ENCODE measurements around the gene FFAR3.
"Not testable (repeated sequence)": the region's sequence is repeated elsewhere in the genome, so short reads cannot be mapped to it uniquely, and the experiment has no call there.

Gene FFAR3

DNA sequence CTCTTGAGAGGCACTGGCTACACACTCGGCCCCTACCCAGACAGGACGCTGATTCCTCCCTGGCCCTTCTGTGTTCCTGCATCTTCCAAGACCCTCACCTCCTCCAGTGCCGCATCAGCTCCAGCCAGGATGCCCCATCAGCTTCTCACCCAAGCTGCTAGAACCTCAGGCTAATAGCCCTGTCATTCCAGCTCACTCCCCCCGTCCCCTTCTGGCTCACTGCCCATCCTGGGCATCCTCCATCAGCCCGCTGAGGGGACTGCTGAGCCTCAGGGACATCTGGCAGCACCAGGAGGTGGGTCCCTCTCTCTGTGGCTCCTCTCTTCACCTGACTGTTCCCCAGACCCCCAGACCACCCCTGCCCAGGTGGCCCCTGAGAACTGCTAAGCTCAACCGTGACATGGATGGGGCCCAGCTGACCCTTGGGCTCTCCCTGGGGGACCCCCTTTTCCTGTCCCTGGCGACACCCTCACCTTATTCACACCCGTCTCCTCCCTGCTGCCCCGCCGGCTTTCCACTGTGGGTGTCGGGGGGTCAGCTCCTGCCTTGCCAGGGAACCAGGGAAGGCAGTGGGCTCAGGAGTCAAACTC, 4.8 kb downstream of the FFAR3 start:
- no peaks in the 10 kb centered on the region for H3K36me3 ChIP-seq (ENCODE audit: control insufficient read depth, insufficient read depth, low read length)
- 0 out of 2 replicates have a peak, but pooled peaks cover 2% of the 10 kb centered on the region for H3K4me1 ChIP-seq (ENCODE audit: control insufficient read depth, insufficient read depth, low read length)
- no peak overlapping the region for H3K27ac ChIP-seq (ENCODE audit: low read depth, low read length)
- no peak overlapping the region for H3K4me3 ChIP-seq (ENCODE audit: low read depth, low read length)
- no peak overlapping the region for H3K9ac ChIP-seq (ENCODE audit: low read depth, low read length)
- H3K27me3 ChIP-seq (ENCODE audit: control insufficient read depth, insufficient read depth, low read length): no peaks in the 10 kb centered on the region
- H3K9me3 ChIP-seq (ENCODE audit: control insufficient read depth, insufficient read depth, low read length): no peaks in the 10 kb centered on the region

- H3K9ac ChIP-seq (ENCODE audit: low read depth, low read length): no peak overlapping the region
- no peaks in the 10 kb centered on the region for H3K9me3 ChIP-seq (ENCODE audit: control insufficient read depth, insufficient read depth, low read length)
- no peaks in the 10 kb centered on the region for H3K36me3 ChIP-seq (ENCODE audit: control insufficient read depth, insufficient read depth, low read length)
- no peaks in the 10 kb centered on the region for H3K4me1 ChIP-seq (ENCODE audit: control insufficient read depth, insufficient read depth, low read length)
- H3K4me3 ChIP-seq (ENCODE audit: low read depth, low read length): no peak overlapping the region
- H3K27ac ChIP-seq (ENCODE audit: low read depth, low read length): no peak overlapping the region
- H3K27me3 ChIP-seq (ENCODE audit: control insufficient read depth, insufficient read depth, low read length): no peaks in the 10 kb centered on the region
Measured at GRCh38 chr19:35363711-35364425, 5.6 kb downstream of the FFAR3 start.

- no peak overlapping the region for H3K27ac ChIP-seq (ENCODE audit: low read depth, low read length)
- H3K4me1 ChIP-seq (ENCODE audit: control insufficient read depth, insufficient read depth, low read length): no peaks in the 10 kb centered on the region
- no peak overlapping the region for H3K4me3 ChIP-seq (ENCODE audit: low read depth, low read length)
- no peaks in the 10 kb centered on the region for H3K36me3 ChIP-seq (ENCODE audit: control insufficient read depth, insufficient read depth, low read length)
- H3K27me3 ChIP-seq (ENCODE audit: control insufficient read depth, insufficient read depth, low read length): no peaks in the 10 kb centered on the region
- H3K9ac ChIP-seq (ENCODE audit: low read depth, low read length): no peak overlapping the region
- H3K9me3 ChIP-seq (ENCODE audit: control insufficient read depth, insufficient read depth, low read length): no peaks in the 10 kb centered on the region
Measured at GRCh38 chr19:35365303-35365702, 7.0 kb downstream of the FFAR3 start.

DNA sequence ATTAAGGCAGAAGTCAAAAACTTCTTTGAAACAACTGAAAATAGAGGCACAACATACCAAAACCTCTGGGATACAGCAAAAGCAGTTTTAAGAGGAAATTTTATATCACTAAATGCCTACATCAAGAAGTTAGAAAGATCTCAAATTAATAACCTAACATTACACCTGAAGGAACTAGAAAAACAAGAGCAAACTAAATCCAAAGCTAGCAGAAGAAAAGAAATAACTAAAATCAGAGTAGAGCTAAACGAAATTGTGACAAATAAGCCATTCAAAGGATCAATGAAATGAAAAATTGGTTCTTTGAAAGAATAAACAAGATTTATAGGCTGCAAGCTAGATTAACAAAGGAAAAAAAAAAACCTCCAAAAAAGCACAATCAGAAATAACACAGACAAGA, 10.1 kb downstream of the FFAR3 start:
- Histone ChIP-seq H3K4me1 (ENCODE audit: control insufficient read depth, insufficient read depth, low read length) (no peaks in the 10 kb centered on the region), H3K9ac (ENCODE audit: low read depth, low read length) (no peak overlapping the region), H3K9me3 (ENCODE audit: control insufficient read depth, insufficient read depth, low read length) (no peaks in the 10 kb centered on the region), H3K27me3 (ENCODE audit: control insufficient read depth, insufficient read depth, low read length) (no peaks in the 10 kb centered on the region), H3K27ac (ENCODE audit: low read depth, low read length) (no peak overlapping the region), H3K4me3 (ENCODE audit: low read depth, low read length) (no peak overlapping the region), H3K36me3 (ENCODE audit: control insufficient read depth, insufficient read depth, low read length) (no peaks in the 10 kb centered on the region)

- Histone ChIP-seq H3K4me1 (ENCODE audit: control insufficient read depth, insufficient read depth, low read length) (no peaks in the 10 kb centered on the region), H3K9me3 (ENCODE audit: control insufficient read depth, insufficient read depth, low read length) (no peaks in the 10 kb centered on the region), H3K36me3 (ENCODE audit: control insufficient read depth, insufficient read depth, low read length) (no peaks in the 10 kb centered on the region), H3K27me3 (ENCODE audit: control insufficient read depth, insufficient read depth, low read length) (no peaks in the 10 kb centered on the region), H3K9ac (ENCODE audit: low read depth, low read length) (no peak overlapping the region), H3K27ac (ENCODE audit: low read depth, low read length) (no peak overlapping the region), H3K4me3 (ENCODE audit: low read depth, low read length) (no peak overlapping the region)
Measured at GRCh38 chr19:35369522-35369921, 11.3 kb downstream of the FFAR3 start.

DNA sequence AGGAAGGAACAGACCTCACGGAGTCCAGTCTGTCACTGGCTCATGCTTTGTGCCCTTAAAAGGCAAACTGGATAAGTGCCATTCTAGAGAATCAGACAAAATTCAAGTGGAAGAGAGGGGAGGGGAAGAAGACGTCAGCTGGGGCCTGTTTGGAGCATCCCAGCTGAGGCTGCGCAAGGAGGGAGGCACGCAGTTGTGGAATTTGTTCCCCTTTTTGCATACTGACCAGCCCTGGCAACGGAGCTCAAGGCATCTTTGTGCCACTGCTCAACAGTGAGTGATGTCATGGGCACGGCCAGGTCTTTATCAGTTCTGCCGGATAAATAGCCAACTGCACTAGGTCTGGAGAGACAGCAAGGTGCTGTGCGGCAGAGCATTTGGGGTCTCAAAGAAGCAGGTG, 12.5 kb downstream of the FFAR3 start, which contains the start of gene GPR42:
Gene GPR42, plus strand, starts transcription at position 347 of the 400 bp plus-strand sequence. CDS start 292 bp downstream, outside the sequence.
- Histone ChIP-seq H3K9me3 (ENCODE audit: control insufficient read depth, insufficient read depth, low read length) (no peaks in the 10 kb centered on the region), H3K4me1 (ENCODE audit: control insufficient read depth, insufficient read depth, low read length) (no peaks in the 10 kb centered on the region), H3K27ac (ENCODE audit: low read depth, low read length) (no peak within 1 kb of the TSS), H3K4me3 (ENCODE audit: low read depth, low read length) (no peak within 1 kb of the TSS), H3K27me3 (ENCODE audit: control insufficient read depth, insufficient read depth, low read length) (no peaks in the 10 kb centered on the region), H3K36me3 (ENCODE audit: control insufficient read depth, insufficient read depth, low read length) (no peaks in the 10 kb centered on the region), H3K9ac (ENCODE audit: low read depth, low read length) (no peak within 1 kb of the TSS)

- Histone ChIP-seq H3K36me3 (ENCODE audit: control insufficient read depth, insufficient read depth, low read length) (no peaks in the 10 kb centered on the region), H3K27ac (ENCODE audit: low read depth, low read length) (no peak overlapping the region), H3K4me3 (ENCODE audit: low read depth, low read length) (no peak overlapping the region), H3K9me3 (ENCODE audit: control insufficient read depth, insufficient read depth, low read length) (no peaks in the 10 kb centered on the region), H3K4me1 (ENCODE audit: control insufficient read depth, insufficient read depth, low read length) (no peaks in the 10 kb centered on the region), H3K9ac (ENCODE audit: low read depth, low read length) (no peak overlapping the region), H3K27me3 (ENCODE audit: control insufficient read depth, insufficient read depth, low read length) (no peaks in the 10 kb centered on the region)
Measured at GRCh38 chr19:35373492-35373891, 15.2 kb downstream of the FFAR3 start.

DNA sequence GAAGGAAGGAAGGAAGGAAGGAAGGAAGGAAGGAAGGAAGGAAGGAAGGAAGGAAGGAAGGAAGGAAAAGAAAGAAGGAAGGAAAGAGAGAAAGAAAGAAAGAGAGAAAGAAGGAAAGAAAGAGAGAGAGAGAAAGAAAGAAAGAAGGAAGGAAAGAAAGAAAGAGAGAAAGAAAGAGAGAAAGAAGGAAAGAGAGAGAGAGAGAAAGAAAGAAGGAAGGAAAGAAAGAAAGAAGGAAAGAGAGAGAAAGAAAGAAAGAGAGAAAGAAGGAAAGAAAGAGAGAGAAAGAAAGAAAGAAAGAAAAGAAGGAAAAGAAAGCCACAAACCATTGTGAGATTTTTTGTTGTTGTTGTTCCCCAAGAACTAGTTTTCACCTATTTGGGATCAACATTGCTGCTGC, 15.8 kb downstream of the FFAR3 start:
- not testable (repeated sequence) for H3K36me3 ChIP-seq (ENCODE audit: control insufficient read depth, insufficient read depth, low read length); H3K27me3 ChIP-seq (ENCODE audit: control insufficient read depth, insufficient read depth, low read length); H3K9me3 ChIP-seq (ENCODE audit: control insufficient read depth, insufficient read depth, low read length); H3K27ac ChIP-seq (ENCODE audit: low read depth, low read length); H3K9ac ChIP-seq (ENCODE audit: low read depth, low read length); H3K4me3 ChIP-seq (ENCODE audit: low read depth, low read length); H3K4me1 ChIP-seq (ENCODE audit: control insufficient read depth, insufficient read depth, low read length)

DNA sequence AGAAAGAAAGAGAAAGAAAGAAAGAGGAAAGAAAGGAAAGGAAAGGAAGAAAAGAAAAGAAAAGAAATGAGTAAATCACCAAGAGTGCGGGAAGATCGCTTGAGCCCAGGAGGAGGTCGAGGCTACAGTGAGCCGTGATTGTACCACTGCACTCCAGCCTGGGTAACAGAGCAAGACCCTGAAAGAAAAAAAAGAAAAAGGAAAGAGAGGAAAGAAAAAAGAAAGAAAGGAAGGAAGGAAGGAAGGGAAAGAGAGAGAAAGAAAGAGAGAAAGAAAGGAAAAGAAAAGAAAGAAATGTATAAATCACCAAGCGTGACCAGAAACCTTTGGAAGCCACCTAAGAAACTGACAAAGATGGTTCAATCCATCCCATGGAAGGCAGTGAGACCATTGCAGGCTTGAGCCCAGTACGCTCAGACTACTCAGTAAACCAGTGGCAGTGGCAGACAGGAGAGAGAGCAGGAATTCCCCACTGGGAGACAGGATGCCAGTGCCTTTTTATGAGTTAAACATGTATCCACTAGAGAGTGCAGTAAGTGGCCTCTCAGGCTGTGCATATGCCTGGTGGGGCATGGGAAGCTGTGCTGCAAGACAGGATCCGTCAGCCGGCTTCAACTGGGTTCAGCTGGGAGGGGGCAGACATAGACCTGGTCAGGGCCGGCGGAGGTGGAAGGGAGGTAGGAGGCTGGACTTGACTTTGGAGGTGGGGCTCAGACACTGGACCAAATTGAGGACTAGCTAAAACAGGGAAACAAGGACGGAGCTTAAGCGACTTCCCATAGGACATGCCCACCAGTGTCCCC, 17.4 kb downstream of the FFAR3 start:
- H3K27ac ChIP-seq (ENCODE audit: low read depth, low read length): no peak overlapping the region
- no peaks in the 10 kb centered on the region for H3K4me1 ChIP-seq (ENCODE audit: control insufficient read depth, insufficient read depth, low read length)
- H3K27me3 ChIP-seq (ENCODE audit: control insufficient read depth, insufficient read depth, low read length): no peaks in the 10 kb centered on the region
- H3K4me3 ChIP-seq (ENCODE audit: low read depth, low read length): no peak overlapping the region
- no peak overlapping the region for H3K9ac ChIP-seq (ENCODE audit: low read depth, low read length)
- H3K9me3 ChIP-seq (ENCODE audit: control insufficient read depth, insufficient read depth, low read length): peaks cover 3% of the 10 kb centered on the region; the same call in 1 of the 2 replicates
- no peaks in the 10 kb centered on the region for H3K36me3 ChIP-seq (ENCODE audit: control insufficient read depth, insufficient read depth, low read length)

- Histone ChIP-seq H3K9me3 (ENCODE audit: control insufficient read depth, insufficient read depth, low read length) (peaks cover 3% of the 10 kb centered on the region), H3K9ac (ENCODE audit: low read depth, low read length) (no peak overlapping the region), H3K4me3 (ENCODE audit: low read depth, low read length) (no peak overlapping the region), H3K4me1 (ENCODE audit: control insufficient read depth, insufficient read depth, low read length) (no peaks in the 10 kb centered on the region), H3K27me3 (ENCODE audit: control insufficient read depth, insufficient read depth, low read length) (no peaks in the 10 kb centered on the region), H3K27ac (ENCODE audit: low read depth, low read length) (no peak overlapping the region), H3K36me3 (ENCODE audit: control insufficient read depth, insufficient read depth, low read length) (no peaks in the 10 kb centered on the region)
Measured at GRCh38 chr19:35377656-35378055, 19.4 kb downstream of the FFAR3 start.

- H3K9me3 ChIP-seq (ENCODE audit: control insufficient read depth, insufficient read depth, low read length): peaks cover 6% of the 10 kb centered on the region
- no peak overlapping the region for H3K9ac ChIP-seq (ENCODE audit: low read depth, low read length)
- no peaks in the 10 kb centered on the region for H3K36me3 ChIP-seq (ENCODE audit: control insufficient read depth, insufficient read depth, low read length)
- no peaks in the 10 kb centered on the region for H3K27me3 ChIP-seq (ENCODE audit: control insufficient read depth, insufficient read depth, low read length)
- no peaks in the 10 kb centered on the region for H3K4me1 ChIP-seq (ENCODE audit: control insufficient read depth, insufficient read depth, low read length)
- no peak overlapping the region for H3K27ac ChIP-seq (ENCODE audit: low read depth, low read length)
- no peak overlapping the region for H3K4me3 ChIP-seq (ENCODE audit: low read depth, low read length)
Measured at GRCh38 chr19:35378356-35378755, 20.1 kb downstream of the FFAR3 start.

All from HUES48 (cell line).